NT2/D1 (cell line): ENCODE measurements around the gene RHOC.

ENCODE experiments used
- DNase-seq: peaks from one replicate; pipeline ENCODE4 v3.0.0-alpha.2; 2011; ENCODE audit warnings: low read depth, low spot score
- H3K27me3 ChIP-seq: 2 replicates; pipeline ENCODE4 v1.6.0; 2011; ENCODE audit warnings: mild to moderate bottlenecking; ENCODE audit not compliant: insufficient read length, insufficient read depth
- H3K36me3 ChIP-seq: 2 replicates; pipeline ENCODE4 v1.6.1; 2011; ENCODE audit warnings: mild to moderate bottlenecking, low read length, mixed read lengths; ENCODE audit not compliant: insufficient read depth, insufficient read length
- H3K4me1 ChIP-seq: 2 replicates; pipeline ENCODE4 v1.5.1; 2011; ENCODE audit not compliant: insufficient read depth, insufficient read length
- H3K4me3 ChIP-seq: 2 replicates; pipeline ENCODE4 v1.5.1; 2011; ENCODE audit warnings: low read depth; ENCODE audit not compliant: insufficient read length
- H3K9ac ChIP-seq: 2 replicates; pipeline ENCODE4 v1.6.0; 2011; ENCODE audit warnings: low read depth; ENCODE audit not compliant: insufficient read length
- H3K9me3 ChIP-seq: 2 replicates; pipeline ENCODE4 v1.5.1; 2011; ENCODE audit warnings: mild to moderate bottlenecking, low read length; ENCODE audit not compliant: insufficient read depth
- SUZ12 ChIP-seq: IDR thresholded peaks from 2 replicates; pipeline ENCODE4 v1.6.1; 2011; ENCODE audit not compliant: insufficient read length, insufficient read depth; ENCODE audit errors: extremely low read depth
- YY1 ChIP-seq: IDR thresholded peaks from 2 replicates; pipeline ENCODE4 v1.6.1; 2011; ENCODE audit not compliant: insufficient read length, insufficient read depth
- ZNF274 ChIP-seq: IDR thresholded peaks from 2 replicates; pipeline ENCODE4 v1.6.1; 2011; ENCODE audit warnings: mild to moderate bottlenecking, low read depth, low read length

RHOC gene

DNA sequence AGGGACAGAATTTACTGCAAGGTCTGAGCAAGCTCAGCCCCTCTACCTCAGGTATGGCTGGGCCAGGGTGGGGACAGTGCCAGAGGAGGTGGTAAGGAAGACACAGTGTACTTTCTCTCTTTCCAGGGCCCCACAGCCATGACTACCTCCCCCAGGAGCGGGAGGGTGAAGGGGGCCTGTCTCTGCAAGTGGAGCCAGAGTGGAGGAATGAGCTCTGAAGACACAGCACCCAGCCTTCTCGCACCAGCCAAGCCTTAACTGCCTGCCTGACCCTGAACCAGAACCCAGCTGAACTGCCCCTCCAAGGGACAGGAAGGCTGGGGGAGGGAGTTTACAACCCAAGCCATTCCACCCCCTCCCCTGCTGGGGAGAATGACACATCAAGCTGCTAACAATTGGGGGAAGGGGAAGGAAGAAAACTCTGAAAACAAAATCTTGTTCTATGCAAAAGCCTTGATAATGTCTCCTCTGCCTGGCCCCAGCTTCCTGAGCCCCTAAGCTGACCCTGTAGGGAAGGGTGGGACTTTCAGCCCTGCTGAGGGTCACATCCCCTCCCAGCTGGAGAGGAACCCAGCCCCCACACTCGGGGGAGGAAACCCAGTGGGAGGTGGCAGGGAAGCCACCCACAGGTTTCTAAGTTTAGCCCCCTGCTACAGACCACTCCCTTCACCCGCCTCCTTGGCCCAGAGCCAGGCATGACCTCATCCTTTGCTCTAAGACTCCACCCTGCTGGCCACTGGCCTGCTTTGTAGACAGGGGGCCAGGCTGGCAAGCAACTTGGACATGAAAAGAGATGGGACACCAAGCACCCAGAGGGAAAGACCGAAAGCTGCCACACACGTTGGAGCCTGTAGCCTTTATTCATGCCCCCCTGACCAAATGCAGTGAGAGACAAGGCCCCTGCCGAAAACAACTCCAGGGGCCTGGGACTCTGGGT, 6.4 kb downstream of the RHOC start:
- peak; percentile 95 for DNase-seq
- H3K36me3 ChIP-seq = peaks cover 84% of the 10 kb centered on the region
- peaks cover 55% of the 10 kb centered on the region for H3K4me1 ChIP-seq
- no peak for TF ChIP-seq SUZ12
- TF ChIP-seq YY1 = no peak
- TF ChIP-seq ZNF274 = no peak
- H3K9ac ChIP-seq = peak overlapping the region; percentile 34
- H3K9me3 ChIP-seq = no peaks in the 10 kb centered on the region
- no peak overlapping the region for H3K4me3 ChIP-seq
- peaks cover 9% of the 10 kb centered on the region for H3K27me3 ChIP-seq

- Histone ChIP-seq H3K4me1 (peaks cover 54% of the 10 kb centered on the region), H3K27me3 (peaks cover 9% of the 10 kb centered on the region), H3K4me3 (no peak overlapping the region), H3K9ac (no peak overlapping the region), H3K36me3 (peaks cover 93% of the 10 kb centered on the region), H3K9me3 (no peaks in the 10 kb centered on the region)
- DNase-seq = no peak
- TF ChIP-seq YY1 = no peak
- no peak for TF ChIP-seq ZNF274
- no peak for TF ChIP-seq SUZ12
These were observed 7.3 kb downstream of the RHOC start for GRCh38 chr1:112699425-112700144.

GRCh38 chr1:112698366-112699310, 8.3 kb downstream of the RHOC start:
- peaks cover 93% of the 10 kb centered on the region for H3K36me3 ChIP-seq
- H3K4me1 ChIP-seq = peaks cover 47% of the 10 kb centered on the region
- H3K9me3 ChIP-seq = no peaks in the 10 kb centered on the region
- H3K9ac ChIP-seq = peak overlapping the region; percentile 39
- no peak for TF ChIP-seq ZNF274
- no peak for TF ChIP-seq SUZ12
- no peak for TF ChIP-seq YY1
- no peak overlapping the region for H3K4me3 ChIP-seq
- no peak for DNase-seq
- no peaks in the 10 kb centered on the region for H3K27me3 ChIP-seq

DNA sequence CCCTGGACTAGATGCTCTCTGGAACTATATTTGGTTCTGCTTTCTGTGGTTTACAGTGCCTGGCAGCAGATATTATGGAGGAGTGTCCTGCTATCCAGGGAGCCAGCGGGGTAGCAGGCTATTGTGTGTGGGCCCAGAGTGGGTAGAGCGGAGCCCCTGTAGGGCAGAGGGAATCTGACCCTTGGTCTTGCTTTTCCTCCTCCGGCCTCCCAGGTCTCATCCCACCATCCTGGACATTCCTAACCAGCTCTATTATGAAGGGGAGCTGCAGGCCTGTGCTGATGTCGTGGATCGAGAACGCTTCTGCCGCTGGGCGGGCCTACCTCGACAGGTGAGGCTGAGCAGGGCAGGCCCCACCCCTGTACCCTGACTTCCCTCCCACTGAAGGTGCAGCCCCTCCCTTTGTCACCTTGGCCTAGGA, 9.1 kb downstream of the RHOC start:
- Histone ChIP-seq H3K36me3 (peaks cover 93% of the 10 kb centered on the region), H3K27me3 (no peaks in the 10 kb centered on the region), H3K9me3 (no peaks in the 10 kb centered on the region), H3K4me1 (peaks cover 44% of the 10 kb centered on the region), H3K4me3 (no peak overlapping the region), H3K9ac (no peak overlapping the region)
- DNase-seq = no peak
- TF ChIP-seq ZNF274 = no peak
- TF ChIP-seq YY1 = no peak
- no peak for TF ChIP-seq SUZ12

- no peak for TF ChIP-seq SUZ12
- H3K9me3 ChIP-seq = no peaks in the 10 kb centered on the region
- no peaks in the 10 kb centered on the region for H3K27me3 ChIP-seq
- no peak overlapping the region for H3K4me3 ChIP-seq
- peak overlapping the region; percentile 6 for H3K9ac ChIP-seq
- no peak for DNase-seq
- H3K36me3 ChIP-seq = peaks cover 93% of the 10 kb centered on the region
- H3K4me1 ChIP-seq = peaks cover 38% of the 10 kb centered on the region
These were observed 10.2 kb downstream of the RHOC start for GRCh38 chr1:112696578-112697314.

GRCh38 chr1:112695276-112695675, 11.7 kb downstream of the RHOC start:
- peaks cover 95% of the 10 kb centered on the region for H3K36me3 ChIP-seq
- H3K4me3 ChIP-seq = no peak overlapping the region
- H3K27me3 ChIP-seq = no peaks in the 10 kb centered on the region
- no peak for DNase-seq
- peaks cover 26% of the 10 kb centered on the region for H3K4me1 ChIP-seq
- no peaks in the 10 kb centered on the region for H3K9me3 ChIP-seq
- H3K9ac ChIP-seq = no peak overlapping the region
- TF ChIP-seq SUZ12 (no peak), YY1 (no peak), ZNF274 (no peak)
